Measurements from ENCODE around the gene HRC.
A peak's percentile ranks its signal among the peaks of the same experiment; 100 is the strongest.

Gene HRC

GRCh38 chr19:49165111-49165750, 10.0 kb upstream of the HRC start:
- no peaks in the 10 kb centered on the region for H3K27me3 ChIP-seq (ENCODE audit: control insufficient read depth in 2 of 2, insufficient read depth in 2 of 2, low read length in 2 of 2)
- peaks cover 28 to 49% of the 10 kb centered on the region in 2 donors for H3K4me1 ChIP-seq (ENCODE audit: control insufficient read depth in 2 of 2, insufficient read depth in 2 of 2, low read length in 2 of 2)
- H3K9ac ChIP-seq (ENCODE audit: low read depth in 1 of 2, low read length in 2 of 2), result peak overlapping the region; percentile 79 to 80
- H3K27ac ChIP-seq (ENCODE audit: low read depth in 2 of 2, low read length in 2 of 2), result peak overlapping the region; percentile 73 to 90
- no peaks in the 10 kb centered on the region for H3K9me3 ChIP-seq (ENCODE audit: control insufficient read depth in 2 of 2, low read length in 2 of 2)
- peak overlapping the region; percentile 56 to 65 for H3K4me3 ChIP-seq (ENCODE audit: low read length in 2 of 2)
- H3K36me3 ChIP-seq (ENCODE audit: control insufficient read depth in 2 of 2, insufficient read depth in 2 of 2, low read length in 2 of 2), result peaks cover 6 to 8% of the 10 kb centered on the region in 2 donors

DNA sequence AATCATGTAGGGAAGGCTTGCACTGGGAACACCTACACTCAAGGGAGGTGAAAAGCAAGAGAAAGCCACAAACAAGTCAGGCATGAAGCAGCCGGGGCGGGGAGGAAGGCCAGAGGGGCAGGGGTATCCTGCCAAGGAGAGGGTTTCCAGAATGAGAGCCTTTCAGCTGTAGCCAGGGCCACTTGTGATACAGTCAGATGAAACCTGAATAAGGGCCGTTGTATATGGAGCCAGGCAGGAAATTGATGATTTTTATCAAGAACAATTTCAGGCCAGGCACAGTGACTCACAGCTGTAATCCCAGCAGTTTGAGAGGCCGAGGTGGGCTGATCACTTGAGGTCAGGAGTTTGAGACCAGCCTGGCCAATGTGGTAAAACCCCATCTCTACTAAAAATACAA, 6.8 kb upstream of the HRC start:
- Histone ChIP-seq H3K4me1 (ENCODE audit: control insufficient read depth in 2 of 2, insufficient read depth in 2 of 2, low read length in 2 of 2) (peaks cover 27 to 54% of the 10 kb centered on the region in 2 donors), H3K36me3 (ENCODE audit: control insufficient read depth in 2 of 2, insufficient read depth in 2 of 2, low read length in 2 of 2) (peaks cover 3% of the 10 kb centered on the region in 2 donors), H3K9me3 (ENCODE audit: control insufficient read depth in 2 of 2, low read length in 2 of 2) (no peaks in the 10 kb centered on the region), H3K4me3 (ENCODE audit: low read length in 2 of 2) (no peak overlapping the region), H3K27me3 (ENCODE audit: control insufficient read depth in 2 of 2, insufficient read depth in 2 of 2, low read length in 2 of 2) (peaks cover 0 to 3% of the 10 kb centered on the region in 2 donors), H3K27ac (ENCODE audit: low read depth in 2 of 2, low read length in 2 of 2) (no peak overlapping the region), H3K9ac (ENCODE audit: low read depth in 1 of 2, low read length in 2 of 2) (no peak overlapping the region)

GRCh38 chr19:49160450-49161189, 5.4 kb upstream of the HRC start:
- H3K9ac ChIP-seq (ENCODE audit: low read depth in 1 of 2, low read length in 2 of 2), result no peak overlapping the region

DNA sequence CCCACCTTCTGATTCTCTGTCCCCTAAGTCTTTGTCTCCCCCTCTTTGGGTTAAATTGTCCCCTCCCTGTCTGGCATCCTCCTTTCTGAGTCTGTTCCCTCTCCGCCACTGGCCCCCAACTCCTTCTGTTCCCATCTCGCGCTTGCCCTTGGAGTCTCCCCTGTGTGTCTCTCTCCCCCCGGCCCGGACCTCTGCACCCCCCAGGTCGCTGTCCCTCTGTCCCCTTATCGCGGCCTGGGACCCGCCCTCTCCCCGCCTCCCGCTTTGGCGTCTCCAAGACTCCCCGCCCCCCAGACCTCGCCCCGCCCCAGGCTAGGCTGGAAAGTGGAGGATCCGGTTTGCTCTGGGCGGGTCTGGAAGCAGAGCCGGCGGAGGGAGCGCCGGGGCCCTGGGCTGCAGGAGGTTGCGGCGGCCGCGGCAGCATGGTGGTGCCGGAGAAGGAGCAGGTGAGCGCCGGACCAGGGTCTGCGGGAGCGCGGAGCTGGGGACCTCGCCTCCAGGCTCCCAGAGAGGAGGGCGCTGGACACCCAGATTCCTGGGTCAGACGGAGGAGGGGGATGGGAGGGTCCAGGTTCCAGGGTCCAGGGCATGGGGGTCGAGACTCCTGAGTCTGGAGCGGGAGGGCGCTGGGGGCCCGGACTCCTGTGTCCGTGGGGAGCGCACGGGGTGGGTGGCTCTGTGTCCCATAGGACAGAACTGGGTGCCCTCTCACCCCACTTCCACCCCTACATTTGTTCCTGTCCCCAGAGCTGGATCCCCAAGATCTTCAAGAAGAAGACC, 2.4 kb upstream of the HRC start, which contains the start of gene TRPM4:
Gene TRPM4, plus strand, starts transcription at position 348 of the 780 bp plus-strand sequence. Its CDS starts 75 bp downstream, at position 423.
- Histone ChIP-seq H3K36me3 (ENCODE audit: control insufficient read depth in 2 of 2, insufficient read depth in 2 of 2, low read length in 2 of 2) (peaks cover 0 to 3% of the 10 kb centered on the region in 2 donors), H3K27me3 (ENCODE audit: control insufficient read depth in 2 of 2, insufficient read depth in 2 of 2, low read length in 2 of 2) (peaks cover 0 to 3% of the 10 kb centered on the region in 2 donors), H3K9me3 (ENCODE audit: control insufficient read depth in 2 of 2, low read length in 2 of 2) (no peaks in the 10 kb centered on the region), H3K4me3 (ENCODE audit: low read length in 2 of 2) (peak within 1 kb of the TSS; percentile 86 to 90), H3K4me1 (ENCODE audit: control insufficient read depth in 2 of 2, insufficient read depth in 2 of 2, low read length in 2 of 2) (peaks cover 14 to 31% of the 10 kb centered on the region in 2 donors), H3K27ac (ENCODE audit: low read depth in 2 of 2, low read length in 2 of 2) (peak within 1 kb of the TSS; percentile 98 to 99), H3K9ac (ENCODE audit: low read depth in 1 of 2, low read length in 2 of 2) (peak within 1 kb of the TSS; percentile 92 to 94)

More at GRCh38 chr19:49160450-49161189, 5.4 kb upstream of the HRC start:
- no peaks in the 10 kb centered on the region for H3K9me3 ChIP-seq (ENCODE audit: control insufficient read depth in 2 of 2, low read length in 2 of 2)
- H3K27me3 ChIP-seq (ENCODE audit: control insufficient read depth in 2 of 2, insufficient read depth in 2 of 2, low read length in 2 of 2), result peaks cover 0 to 3% of the 10 kb centered on the region in 2 donors
- H3K27ac ChIP-seq (ENCODE audit: low read depth in 2 of 2, low read length in 2 of 2), result peak overlapping the region in 1 of 2 donors; percentile 98
- H3K36me3 ChIP-seq (ENCODE audit: control insufficient read depth in 2 of 2, insufficient read depth in 2 of 2, low read length in 2 of 2), result peaks cover 1 to 3% of the 10 kb centered on the region in 2 donors
- peaks cover 21 to 46% of the 10 kb centered on the region in 2 donors for H3K4me1 ChIP-seq (ENCODE audit: control insufficient read depth in 2 of 2, insufficient read depth in 2 of 2, low read length in 2 of 2)
- peak overlapping the region in 1 of 2 donors; percentile 26 for H3K4me3 ChIP-seq (ENCODE audit: low read length in 2 of 2)

DNA sequence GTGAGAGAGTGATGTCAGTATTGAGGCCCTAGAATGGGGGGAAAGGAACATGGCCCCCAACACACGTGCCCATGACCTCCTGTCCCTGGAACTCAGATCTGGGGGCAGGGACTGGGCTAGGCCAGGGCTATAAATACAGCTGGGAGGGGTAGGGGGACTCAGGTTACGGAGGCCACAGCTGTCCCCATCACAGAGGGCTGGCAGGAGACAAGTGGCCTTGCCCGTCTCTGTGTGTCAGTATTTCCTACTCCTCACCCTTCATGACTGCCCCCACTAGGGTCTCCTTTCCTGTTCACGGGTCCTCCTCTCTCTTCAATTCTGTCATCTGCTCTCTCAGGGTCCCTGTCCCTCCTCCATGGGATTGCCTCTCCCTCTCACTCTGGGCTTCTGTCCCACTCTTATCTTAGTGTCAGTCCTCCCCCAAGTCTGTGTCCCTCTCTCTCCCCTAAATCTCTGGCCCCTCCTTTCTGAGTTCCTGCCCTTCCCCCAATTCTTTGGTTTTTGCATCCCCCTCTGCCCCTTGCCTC, 687 bp upstream of the HRC start:
- Histone ChIP-seq H3K4me1 (ENCODE audit: control insufficient read depth in 2 of 2, insufficient read depth in 2 of 2, low read length in 2 of 2) (peaks cover 20 to 36% of the 10 kb centered on the region in 2 donors), H3K9me3 (ENCODE audit: control insufficient read depth in 2 of 2, low read length in 2 of 2) (no peaks in the 10 kb centered on the region), H3K36me3 (ENCODE audit: control insufficient read depth in 2 of 2, insufficient read depth in 2 of 2, low read length in 2 of 2) (no peaks in the 10 kb centered on the region), H3K9ac (ENCODE audit: low read depth in 1 of 2, low read length in 2 of 2) (no peak overlapping the region), H3K4me3 (ENCODE audit: low read length in 2 of 2) (no peak overlapping the region), H3K27ac (ENCODE audit: low read depth in 2 of 2, low read length in 2 of 2) (no peak overlapping the region), H3K27me3 (ENCODE audit: control insufficient read depth in 2 of 2, insufficient read depth in 2 of 2, low read length in 2 of 2) (peaks cover 0 to 3% of the 10 kb centered on the region in 2 donors)

DNA sequence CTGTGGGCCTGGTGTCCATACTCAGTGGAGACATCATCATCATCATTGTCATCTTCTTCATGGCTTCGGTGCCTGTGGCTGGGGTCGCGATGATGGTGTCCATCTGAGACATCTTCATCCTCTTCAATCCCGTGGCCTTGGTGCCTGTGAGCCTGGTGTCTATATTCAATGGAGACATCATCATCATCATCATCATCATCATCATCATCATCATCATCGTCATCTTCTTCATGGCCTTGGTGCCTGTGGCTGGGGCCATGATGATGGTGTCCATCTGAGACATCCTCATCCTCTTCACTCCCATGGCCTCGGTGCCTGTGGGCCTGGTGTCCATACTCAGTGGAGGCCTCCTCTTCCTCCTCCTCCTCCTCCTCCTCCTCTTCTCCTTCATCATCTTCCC, 917 bp downstream of the HRC start:
- Histone ChIP-seq H3K27me3 (ENCODE audit: control insufficient read depth in 2 of 2, insufficient read depth in 2 of 2, low read length in 2 of 2) (peaks cover 0 to 3% of the 10 kb centered on the region in 2 donors), H3K36me3 (ENCODE audit: control insufficient read depth in 2 of 2, insufficient read depth in 2 of 2, low read length in 2 of 2) (no peaks in the 10 kb centered on the region), H3K27ac (ENCODE audit: low read depth in 2 of 2, low read length in 2 of 2) (no peak overlapping the region), H3K4me3 (ENCODE audit: low read length in 2 of 2) (no peak overlapping the region), H3K9ac (ENCODE audit: low read depth in 1 of 2, low read length in 2 of 2) (no peak overlapping the region), H3K4me1 (ENCODE audit: control insufficient read depth in 2 of 2, insufficient read depth in 2 of 2, low read length in 2 of 2) (peaks cover 19 to 34% of the 10 kb centered on the region in 2 donors), H3K9me3 (ENCODE audit: control insufficient read depth in 2 of 2, low read length in 2 of 2) (no peaks in the 10 kb centered on the region)

DNA sequence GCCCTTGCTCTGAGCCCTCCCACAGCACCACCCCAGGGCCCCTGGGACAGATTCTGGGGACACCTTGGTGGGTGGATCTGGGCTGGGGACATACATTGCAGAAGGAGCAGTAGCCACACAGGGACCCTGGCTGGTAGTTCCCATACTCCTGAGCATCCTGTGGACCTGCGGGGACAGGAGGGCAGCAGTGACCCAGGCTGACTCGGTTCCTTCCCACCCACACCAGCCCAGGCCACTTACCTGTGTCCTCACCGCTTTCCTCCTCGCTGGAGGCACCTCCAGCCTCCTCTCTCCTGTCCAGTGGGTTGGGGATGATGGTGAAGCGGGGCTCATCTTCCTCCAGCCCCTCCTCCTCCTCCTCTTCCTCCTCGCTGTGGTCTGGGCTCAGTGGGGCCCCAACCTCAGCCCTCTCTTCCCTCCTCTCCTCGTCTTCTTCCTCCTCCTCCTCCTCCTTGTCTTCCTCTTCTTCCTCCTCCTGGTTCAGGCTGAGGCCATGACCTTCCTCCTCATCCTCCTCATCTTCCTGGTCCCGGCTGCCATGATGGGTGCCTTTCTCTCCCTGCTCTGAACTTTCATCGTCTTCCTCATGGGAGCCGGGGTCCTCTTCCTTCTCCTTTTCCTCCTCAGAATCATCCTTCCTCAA, 1.9 kb downstream of the HRC start:
- Histone ChIP-seq H3K27me3 (ENCODE audit: control insufficient read depth in 2 of 2, insufficient read depth in 2 of 2, low read length in 2 of 2) (peaks cover 0 to 3% of the 10 kb centered on the region in 2 donors), H3K9ac (ENCODE audit: low read depth in 1 of 2, low read length in 2 of 2) (no peak overlapping the region), H3K27ac (ENCODE audit: low read depth in 2 of 2, low read length in 2 of 2) (no peak overlapping the region), H3K36me3 (ENCODE audit: control insufficient read depth in 2 of 2, insufficient read depth in 2 of 2, low read length in 2 of 2) (no peaks in the 10 kb centered on the region), H3K9me3 (ENCODE audit: control insufficient read depth in 2 of 2, low read length in 2 of 2) (no peaks in the 10 kb centered on the region), H3K4me3 (ENCODE audit: low read length in 2 of 2) (no peak overlapping the region), H3K4me1 (ENCODE audit: control insufficient read depth in 2 of 2, insufficient read depth in 2 of 2, low read length in 2 of 2) (peaks cover 24 to 37% of the 10 kb centered on the region in 2 donors)

DNA sequence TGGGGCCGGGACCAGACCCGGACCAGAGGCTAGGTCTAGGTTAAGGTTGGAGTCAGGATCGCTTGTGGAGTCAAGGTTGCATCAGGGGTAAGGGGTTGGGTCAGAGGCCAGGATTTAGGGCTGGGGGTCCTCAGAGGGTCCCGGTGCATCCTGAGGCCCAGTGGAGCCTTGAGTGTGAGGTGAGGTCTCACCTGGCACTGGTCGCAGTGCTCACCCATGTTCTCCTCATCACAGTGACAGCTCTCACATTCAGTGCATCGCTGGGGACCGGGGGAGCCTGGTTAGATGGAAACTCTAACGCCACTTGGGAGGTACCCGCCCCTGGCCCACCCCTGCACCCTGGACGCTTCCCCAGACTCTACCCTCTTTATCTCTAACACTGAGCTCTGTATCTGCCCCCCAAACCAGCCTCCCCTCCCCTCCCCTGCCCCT, 3.1 kb downstream of the HRC start:
- Histone ChIP-seq H3K27me3 (ENCODE audit: control insufficient read depth in 2 of 2, insufficient read depth in 2 of 2, low read length in 2 of 2) (no peaks in the 10 kb centered on the region), H3K27ac (ENCODE audit: low read depth in 2 of 2, low read length in 2 of 2) (peak overlapping the region; percentile 41 to 97), H3K4me3 (ENCODE audit: low read length in 2 of 2) (no peak overlapping the region), H3K4me1 (ENCODE audit: control insufficient read depth in 2 of 2, insufficient read depth in 2 of 2, low read length in 2 of 2) (peaks cover 27 to 35% of the 10 kb centered on the region in 2 donors), H3K36me3 (ENCODE audit: control insufficient read depth in 2 of 2, insufficient read depth in 2 of 2, low read length in 2 of 2) (no peaks in the 10 kb centered on the region), H3K9me3 (ENCODE audit: control insufficient read depth in 2 of 2, low read length in 2 of 2) (no peaks in the 10 kb centered on the region), H3K9ac (ENCODE audit: low read depth in 1 of 2, low read length in 2 of 2) (no peak overlapping the region)

- peaks cover 27 to 33% of the 10 kb centered on the region in 2 donors for H3K4me1 ChIP-seq (ENCODE audit: control insufficient read depth in 2 of 2, insufficient read depth in 2 of 2, low read length in 2 of 2)
- no peaks in the 10 kb centered on the region for H3K9me3 ChIP-seq (ENCODE audit: control insufficient read depth in 2 of 2, low read length in 2 of 2)
- H3K4me3 ChIP-seq (ENCODE audit: low read length in 2 of 2), result peak overlapping the region; percentile 88 to 93
- H3K27me3 ChIP-seq (ENCODE audit: control insufficient read depth in 2 of 2, insufficient read depth in 2 of 2, low read length in 2 of 2), result no peaks in the 10 kb centered on the region
- peak overlapping the region; percentile 75 to 82 for H3K9ac ChIP-seq (ENCODE audit: low read depth in 1 of 2, low read length in 2 of 2)
- no peaks in the 10 kb centered on the region for H3K36me3 ChIP-seq (ENCODE audit: control insufficient read depth in 2 of 2, insufficient read depth in 2 of 2, low read length in 2 of 2)
- H3K27ac ChIP-seq (ENCODE audit: low read depth in 2 of 2, low read length in 2 of 2), result peak overlapping the region; percentile 93 to 97
These were observed 3.7 kb downstream of the HRC start for GRCh38 chr19:49151267-49152118.

Measured in mucosa of rectum (tissue), 2 donors.